Activated naive CD4-positive, alpha-beta T cell treated with anti-CD3 and anti-CD28 coated beads, Interleukin-2, amount 50 U/mL, for 72 hours (primary cell): ENCODE data around the gene ATRNL1. TPM values are rescaled to one million over a fixed set of nuclear protein-coding genes. Genes with fewer than 3 reads are reported as not detected.
"Not testable (repeated sequence)": the region's sequence is repeated elsewhere in the genome, so short reads cannot be mapped to it uniquely, and the experiment has no call there.

ENCODE experiments used
- ATAC-seq, 2 donors: fragments of 150-1000 bp; cut with Tn5 transposase; 2 replicates each; pipeline ENCODE4 v1.10.0; 2021; ENCODE audit warnings: mild to moderate bottlenecking in 2 of 2, moderate library complexity in 2 of 2
- DNase-seq, 2 donors: peaks; one replicate each; pipeline ENCODE4 v3.0.0; 2021 to 2022; ENCODE audit warnings: low spot score in 2 of 2
- H3K27ac Mint-ChIP-seq, 2 donors: one replicate each; pipeline ENCODE4 v1.8.0; 2022; ENCODE audit warnings: mild to moderate bottlenecking in 2 of 2, mixed read lengths in 2 of 2
- H3K36me3 Mint-ChIP-seq, 2 donors: one replicate each; pipeline ENCODE4 v1.8.0; 2022; ENCODE audit warnings: mixed read lengths in 2 of 2
- H3K9me3 Mint-ChIP-seq, 2 donors: one replicate each; pipeline ENCODE4 v1.8.0; 2022; ENCODE audit warnings: mixed read lengths in 2 of 2
- total RNA-seq, 2 donors: library from RNA; stranded (reverse); gene quantifications; one replicate each; pipeline ENCODE4 v1.2.3, GENCODE V29; 2022

ATRNL1 gene
- total RNA-seq, 2 donors from 2014 or later, result 0.62 TPM; not detected in 1

- no peak for DNase-seq
- H3K27ac Mint-ChIP-seq, result no peak overlapping the region
- peaks cover 0 to 6% of the 10 kb centered on the region in 2 donors for H3K9me3 Mint-ChIP-seq
- H3K36me3 Mint-ChIP-seq, result no peaks in the 10 kb centered on the region
- no peak for ATAC-seq
Measured at GRCh38 chr10:115300080-115300479, 206.9 kb downstream of the ATRNL1 start.

- DNase-seq, H3K36me3 Mint-ChIP-seq, ATAC-seq, H3K27ac Mint-ChIP-seq: not testable (repeated sequence)
- H3K9me3 Mint-ChIP-seq, result peaks cover 11 to 16% of the 10 kb centered on the region in 2 donors
Measured at GRCh38 chr10:115319669-115320068, 226.5 kb downstream of the ATRNL1 start.

GRCh38 chr10:115321360-115321759 lies 228.2 kb downstream of the ATRNL1 start:
- Mint-ChIP-seq H3K36me3 (no peaks in the 10 kb centered on the region), H3K27ac (no peak overlapping the region), H3K9me3 (peaks cover 11 to 16% of the 10 kb centered on the region in 2 donors)
- no peak for DNase-seq
- no peak for ATAC-seq

- Mint-ChIP-seq H3K9me3 (peaks cover 0 to 8% of the 10 kb centered on the region in 2 donors), H3K36me3 (no peaks in the 10 kb centered on the region), H3K27ac (no peak overlapping the region)
- no peak for DNase-seq
- no peak for ATAC-seq
Measured at GRCh38 chr10:115328331-115328730, 235.2 kb downstream of the ATRNL1 start.

GRCh38 chr10:115335366-115335765 lies 242.2 kb downstream of the ATRNL1 start:
- no peak for ATAC-seq
- no peak for DNase-seq
- H3K9me3 Mint-ChIP-seq, result peaks cover 0 to 3% of the 10 kb centered on the region in 2 donors
- H3K36me3 Mint-ChIP-seq, result no peaks in the 10 kb centered on the region
- H3K27ac Mint-ChIP-seq, result no peak overlapping the region

- no peaks in the 10 kb centered on the region for H3K36me3 Mint-ChIP-seq
- DNase-seq (peak in 1 of 2 donors; percentile 7), ATAC-seq (peak in 1 of 2 donors; percentile 63)
- no peaks in the 10 kb centered on the region for H3K9me3 Mint-ChIP-seq
- H3K27ac Mint-ChIP-seq, result no peak overlapping the region
Measured at GRCh38 chr10:115355162-115355760, 262.1 kb downstream of the ATRNL1 start.

GRCh38 chr10:115367920-115368319 lies 274.8 kb downstream of the ATRNL1 start:
- not testable (repeated sequence) for H3K36me3 Mint-ChIP-seq, H3K27ac Mint-ChIP-seq, DNase-seq, ATAC-seq
- peaks cover 4 to 22% of the 10 kb centered on the region in 2 donors for H3K9me3 Mint-ChIP-seq

- Mint-ChIP-seq H3K27ac (no peak overlapping the region), H3K36me3 (no peaks in the 10 kb centered on the region), H3K9me3 (peaks cover 5 to 6% of the 10 kb centered on the region in 2 donors)
- no peak for ATAC-seq
- DNase-seq, result no peak
Measured at GRCh38 chr10:115379064-115379463, 285.9 kb downstream of the ATRNL1 start.

GRCh38 chr10:115384665-115385064 lies 291.5 kb downstream of the ATRNL1 start:
- ATAC-seq, result no peak

GRCh38 chr10:115390607-115391006 lies 297.4 kb downstream of the ATRNL1 start:
- peaks cover 7 to 12% of the 10 kb centered on the region in 2 donors for H3K9me3 Mint-ChIP-seq

More at GRCh38 chr10:115384665-115385064, 291.5 kb downstream of the ATRNL1 start:
- peaks cover 0 to 7% of the 10 kb centered on the region in 2 donors for H3K9me3 Mint-ChIP-seq
- H3K27ac Mint-ChIP-seq, result no peak overlapping the region
- DNase-seq, result no peak
- no peaks in the 10 kb centered on the region for H3K36me3 Mint-ChIP-seq

GRCh38 chr10:115398026-115398425 lies 304.9 kb downstream of the ATRNL1 start:
- DNase-seq (no peak), ATAC-seq (no peak)
- no peaks in the 10 kb centered on the region for H3K36me3 Mint-ChIP-seq
- H3K9me3 Mint-ChIP-seq, result peaks cover 5 to 12% of the 10 kb centered on the region in 2 donors
- H3K27ac Mint-ChIP-seq, result no peak overlapping the region

More at GRCh38 chr10:115390607-115391006, 297.4 kb downstream of the ATRNL1 start:
- ATAC-seq (no peak), DNase-seq (no peak)
- H3K27ac Mint-ChIP-seq, result no peak overlapping the region
- H3K36me3 Mint-ChIP-seq, result no peaks in the 10 kb centered on the region

GRCh38 chr10:115402699-115403098 lies 309.5 kb downstream of the ATRNL1 start:
- DNase-seq, result no peak
- peaks cover 8 to 9% of the 10 kb centered on the region in 2 donors for H3K9me3 Mint-ChIP-seq

GRCh38 chr10:115405838-115406237 lies 312.7 kb downstream of the ATRNL1 start:
- not testable (repeated sequence) for ATAC-seq, H3K36me3 Mint-ChIP-seq, H3K27ac Mint-ChIP-seq, DNase-seq
- peaks cover 9 to 12% of the 10 kb centered on the region in 2 donors for H3K9me3 Mint-ChIP-seq

More at GRCh38 chr10:115402699-115403098, 309.5 kb downstream of the ATRNL1 start:
- no peak for ATAC-seq
- H3K27ac Mint-ChIP-seq, result no peak overlapping the region
- no peaks in the 10 kb centered on the region for H3K36me3 Mint-ChIP-seq

GRCh38 chr10:115409347-115409746 lies 316.2 kb downstream of the ATRNL1 start:
- Mint-ChIP-seq H3K36me3 (peaks cover 0 to 5% of the 10 kb centered on the region in 2 donors), H3K27ac (no peak overlapping the region), H3K9me3 (peaks cover 9 to 12% of the 10 kb centered on the region in 2 donors)
- DNase-seq, result no peak
- no peak for ATAC-seq

GRCh38 chr10:115417585-115418265 lies 324.6 kb downstream of the ATRNL1 start:
- DNase-seq (no peak), ATAC-seq (peak in 1 of 2 donors; percentile 57)
- no peaks in the 10 kb centered on the region for H3K36me3 Mint-ChIP-seq
- H3K9me3 Mint-ChIP-seq, result peaks cover 15 to 23% of the 10 kb centered on the region in 2 donors
- no peak overlapping the region for H3K27ac Mint-ChIP-seq

- H3K36me3 Mint-ChIP-seq, result no peaks in the 10 kb centered on the region
- DNase-seq, result no peak
Measured at GRCh38 chr10:115422624-115423023, 329.5 kb downstream of the ATRNL1 start.

GRCh38 chr10:115427611-115428010 lies 334.4 kb downstream of the ATRNL1 start:
- Mint-ChIP-seq H3K27ac (no peak overlapping the region), H3K9me3 (peaks cover 0 to 1% of the 10 kb centered on the region in 2 donors), H3K36me3 (no peaks in the 10 kb centered on the region)
- DNase-seq, result no peak
- ATAC-seq, result no peak

More at GRCh38 chr10:115422624-115423023, 329.5 kb downstream of the ATRNL1 start:
- H3K9me3 Mint-ChIP-seq, result peaks cover 14 to 22% of the 10 kb centered on the region in 2 donors
- ATAC-seq, result no peak
- H3K27ac Mint-ChIP-seq, result no peak overlapping the region
